HG03025 (cell line): ENCODE data around the gene P2RY1.
"Not testable (repeated sequence)": the region's sequence is repeated elsewhere in the genome, so short reads cannot be mapped to it uniquely, and the experiment has no call there.

Experiments
- ATAC-seq: cut with Tn5 transposase; IDR thresholded peaks from one replicate; pipeline ENCODE4 v1.9.1; 2021; ENCODE audit warnings: mild to moderate bottlenecking, moderate library complexity; ENCODE audit not compliant: unreplicated experiment, low FRiP score

The P2RY1 gene

GRCh38 chr3:152835601-152836102 lies 721 bp downstream of the P2RY1 start:
- ATAC-seq = no peak

GRCh38 chr3:152836269-152836668 lies 1.3 kb downstream of the P2RY1 start:
- no peak for ATAC-seq

- no peak for ATAC-seq
Observed at GRCh38 chr3:152839511-152839910, 4.6 kb downstream of the P2RY1 start.

- ATAC-seq = no peak
Observed at GRCh38 chr3:152841131-152841530, 6.2 kb downstream of the P2RY1 start.

GRCh38 chr3:152842413-152842812 lies 7.5 kb downstream of the P2RY1 start:
- no peak for ATAC-seq

- no peak for ATAC-seq
Observed at GRCh38 chr3:152843955-152844354, 9.0 kb downstream of the P2RY1 start.

- ATAC-seq = not testable (repeated sequence)
Observed at GRCh38 chr3:152846572-152847202, 11.8 kb downstream of the P2RY1 start.

GRCh38 chr3:152847599-152847998 lies 12.7 kb downstream of the P2RY1 start:
- not testable (repeated sequence) for ATAC-seq

- no peak for ATAC-seq
Observed at GRCh38 chr3:152849996-152850578, 15.2 kb downstream of the P2RY1 start.

- no peak for ATAC-seq
Observed at GRCh38 chr3:152853196-152853595, 18.3 kb downstream of the P2RY1 start.

GRCh38 chr3:152857082-152857481 lies 22.2 kb downstream of the P2RY1 start:
- no peak for ATAC-seq

- ATAC-seq = no peak
Observed at GRCh38 chr3:152858170-152858800, 23.4 kb downstream of the P2RY1 start.

GRCh38 chr3:152860736-152861135 lies 25.8 kb downstream of the P2RY1 start:
- ATAC-seq = no peak

- no peak for ATAC-seq
Observed at GRCh38 chr3:152865668-152866245, 30.8 kb downstream of the P2RY1 start.

- no peak for ATAC-seq
Observed at GRCh38 chr3:152870027-152870426, 35.1 kb downstream of the P2RY1 start.

- not testable (repeated sequence) for ATAC-seq
Observed at GRCh38 chr3:152873314-152873713, 38.4 kb downstream of the P2RY1 start.

- ATAC-seq = no peak
Observed at GRCh38 chr3:152874896-152875749, 40.2 kb downstream of the P2RY1 start.

GRCh38 chr3:152879130-152879789 lies 44.3 kb downstream of the P2RY1 start:
- ATAC-seq = no peak

- no peak for ATAC-seq
Observed at GRCh38 chr3:152879790-152880174, 44.9 kb downstream of the P2RY1 start.

GRCh38 chr3:152885076-152885475 lies 50.1 kb downstream of the P2RY1 start:
- ATAC-seq = no peak
